Liver (tissue), 3 donors: ENCODE data around the gene AKAP13.

Source experiments
- ATF3 ChIP-seq: IDR thresholded peaks from 2 replicates; pipeline ENCODE4 v1.6.1; 2016; ENCODE audit warnings: antibody characterized with exemption
- CTCF ChIP-seq: fragments of 150-350 bp; IDR thresholded peaks from 2 replicates; pipeline ENCODE4 v1.5.1; 2017; ENCODE audit warnings: improper control_type of control experiment, low read depth, low read length; ENCODE audit not compliant: missing input control
- EGR1 ChIP-seq, 2 donors: IDR thresholded peaks; 2 replicates each; pipeline ENCODE4 v1.6.1; 2016 to 2018; ENCODE audit warnings: antibody characterized with exemption in 2 of 2, low read depth in 2 of 2
- FOXA1 ChIP-seq: IDR thresholded peaks from 2 replicates; pipeline ENCODE4 v1.6.1; 2016; ENCODE audit warnings: antibody characterized with exemption
- GABPA ChIP-seq, 2 donors: IDR thresholded peaks in 1 of 2; conservative IDR thresholded peaks in 1 of 2; 2 replicates each; pipeline ENCODE4 v1.6.1; 2016; ENCODE audit warnings: antibody characterized with exemption in 2 of 2, mild to moderate bottlenecking in 1 of 2, moderate library complexity in 1 of 2
- JUND ChIP-seq, 2 donors: IDR thresholded peaks; 2 replicates each; pipeline ENCODE4 v1.6.1; 2016; ENCODE audit warnings: antibody characterized with exemption in 2 of 2
- MAX ChIP-seq: IDR thresholded peaks from 2 replicates; pipeline ENCODE4 v1.6.1; 2016; ENCODE audit warnings: antibody characterized with exemption
- RAD21 ChIP-seq, 2 donors: IDR thresholded peaks; 2 replicates each; pipeline ENCODE4 v1.6.1; 2016; ENCODE audit warnings: antibody characterized with exemption in 2 of 2, mild to moderate bottlenecking in 2 of 2
- REST ChIP-seq: IDR thresholded peaks from 2 replicates; pipeline ENCODE4 v1.6.1; 2016; ENCODE audit warnings: antibody characterized with exemption, mild to moderate bottlenecking
- YY1 ChIP-seq: IDR thresholded peaks from 2 replicates; pipeline ENCODE4 v1.6.1; 2016; ENCODE audit warnings: antibody characterized with exemption, mild to moderate bottlenecking
- donor health status: healthy.
- donor health status: healthy.

- TF ChIP-seq CTCF: no peak
- no peak for TF ChIP-seq JUND (IDR thresholded peaks at IDR 0.05)
- no peak for TF ChIP-seq GABPA (IDR thresholded peaks at IDR 0.05 in 1 of 2, conservative IDR thresholded peaks at IDR 0.05 in 1 of 2)
- TF ChIP-seq REST: no peak
- no peak for TF ChIP-seq YY1
- TF ChIP-seq RAD21 (IDR thresholded peaks at IDR 0.05): no peak
- no peak for TF ChIP-seq EGR1 (IDR thresholded peaks at IDR 0.05; ENCODE audit: low read depth in 2 of 2)
- TF ChIP-seq FOXA1: no peak
- TF ChIP-seq MAX: no peak
- TF ChIP-seq ATF3: no peak
These were observed 375.1 kb downstream of the AKAP13 start for GRCh38 chr15:85755471-85755870.
